ENCODE results near the gene CARNS1. TPM values are rescaled to one million over a fixed set of nuclear protein-coding genes. Genes with fewer than 3 reads are reported as not detected.

Gene CARNS1
- total RNA-seq, 1 donor from 2014 or later: 0.23 TPM

- H3K4me1 Mint-ChIP-seq (ENCODE audit: low read depth, unreplicated experiment): peaks cover 50% of the 10 kb centered on the region
- H3K4me3 Mint-ChIP-seq (ENCODE audit: unreplicated experiment): no peak overlapping the region
- H3K27me3 Mint-ChIP-seq (ENCODE audit: low read depth, unreplicated experiment): no peaks in the 10 kb centered on the region
Measured at GRCh38 chr11:67368621-67369020, 46.9 kb upstream of the CARNS1 start.

DNA sequence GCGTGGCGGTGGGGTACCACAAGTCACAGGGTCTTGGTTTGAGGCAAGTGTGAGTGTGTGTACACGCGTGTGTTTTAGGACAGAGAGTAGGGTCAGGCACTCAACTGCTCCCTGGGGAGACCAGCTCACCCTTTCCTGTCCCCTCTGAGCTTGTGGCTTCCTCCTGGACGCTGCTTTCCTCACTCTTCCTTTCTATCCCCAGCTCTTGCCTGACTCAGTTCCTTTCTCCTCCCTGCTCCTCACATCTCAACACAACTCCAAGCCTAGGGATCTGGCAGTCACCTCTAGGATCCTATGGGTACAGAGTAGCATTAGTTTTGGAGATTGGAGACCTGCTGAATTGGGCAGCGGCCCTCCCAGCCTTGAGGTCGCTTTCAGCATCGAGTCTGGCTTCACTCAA is 46.2 kb upstream of the CARNS1 start:
- Histone ChIP-seq H3K27me3 (ENCODE audit: insufficient read depth, low read length) (no peaks in the 10 kb centered on the region), H3K79me2 (ENCODE audit: insufficient read depth, low read length) (peaks cover 86% of the 10 kb centered on the region), H4K20me1 (ENCODE audit: insufficient read depth, low read length) (peaks cover 80% of the 10 kb centered on the region), H3K4me3 (ENCODE audit: insufficient read depth, low read depth, low read length) (no peak overlapping the region), H3K9ac (ENCODE audit: low read length) (peak overlapping the region; percentile 75), H3K9me3 (ENCODE audit: insufficient read depth, low read depth, low read length) (no peaks in the 10 kb centered on the region), H3K4me1 (ENCODE audit: insufficient read depth, low read length) (peaks cover 62% of the 10 kb centered on the region), H2AFZ (ENCODE audit: low read depth, low read length) (no peak overlapping the region), H3K27ac (ENCODE audit: low read depth, low read length) (peak overlapping the region; percentile 67), H3K4me2 (ENCODE audit: low read length) (peak overlapping the region; percentile 93), H3K36me3 (ENCODE audit: insufficient read depth, low read length) (peaks cover 14% of the 10 kb centered on the region)
- Mint-ChIP-seq H3K4me1 (ENCODE audit: low read depth, unreplicated experiment) (peaks cover 51% of the 10 kb centered on the region), H3K27me3 (ENCODE audit: low read depth, unreplicated experiment) (no peaks in the 10 kb centered on the region), H3K36me3 (ENCODE audit: low read depth, unreplicated experiment) (peaks cover 14% of the 10 kb centered on the region), H3K4me3 (ENCODE audit: unreplicated experiment) (peak overlapping the region; percentile 78), H3K9me3 (ENCODE audit: unreplicated experiment) (no peaks in the 10 kb centered on the region), H3K27ac (ENCODE audit: unreplicated experiment) (peak overlapping the region; percentile 92)
- FAIRE-seq: no peak
- no peak for DNase-seq (ENCODE audit: low read depth)
- TF ChIP-seq CTCF (IDR thresholded peaks at IDR 0.05; ENCODE audit: insufficient read depth, low read depth, low read length) (no peak), EZH2 (IDR thresholded peaks at IDR 0.05; ENCODE audit: insufficient read depth, low read length) (no peak)

More at GRCh38 chr11:67368621-67369020, 46.9 kb upstream of the CARNS1 start:
- H3K36me3 ChIP-seq (ENCODE audit: insufficient read depth, low read length): peaks cover 14% of the 10 kb centered on the region
- H3K9me3 Mint-ChIP-seq (ENCODE audit: unreplicated experiment): no peaks in the 10 kb centered on the region
- H3K4me3 ChIP-seq (ENCODE audit: insufficient read depth, low read depth, low read length): no peak overlapping the region
- H3K27ac Mint-ChIP-seq (ENCODE audit: unreplicated experiment): no peak overlapping the region
- H3K9ac ChIP-seq (ENCODE audit: low read length): no peak overlapping the region
- no peak overlapping the region for H3K27ac ChIP-seq (ENCODE audit: low read depth, low read length)
- no peak overlapping the region for H2AFZ ChIP-seq (ENCODE audit: low read depth, low read length)
- no peak for TF ChIP-seq EZH2 (IDR thresholded peaks at IDR 0.05; ENCODE audit: insufficient read depth, low read length)
- TF ChIP-seq CTCF (IDR thresholded peaks at IDR 0.05; ENCODE audit: insufficient read depth, low read depth, low read length): no peak
- H3K36me3 Mint-ChIP-seq (ENCODE audit: low read depth, unreplicated experiment): peaks cover 17% of the 10 kb centered on the region
- FAIRE-seq (no peak), DNase-seq (ENCODE audit: low read depth) (no peak)
- peaks cover 60% of the 10 kb centered on the region for H3K4me1 ChIP-seq (ENCODE audit: insufficient read depth, low read length)
- H3K4me2 ChIP-seq (ENCODE audit: low read length): peak overlapping the region; percentile 93
- H4K20me1 ChIP-seq (ENCODE audit: insufficient read depth, low read length): peaks cover 82% of the 10 kb centered on the region
- no peaks in the 10 kb centered on the region for H3K9me3 ChIP-seq (ENCODE audit: insufficient read depth, low read depth, low read length)
- no peaks in the 10 kb centered on the region for H3K27me3 ChIP-seq (ENCODE audit: insufficient read depth, low read length)
- peaks cover 87% of the 10 kb centered on the region for H3K79me2 ChIP-seq (ENCODE audit: insufficient read depth, low read length)

DNA sequence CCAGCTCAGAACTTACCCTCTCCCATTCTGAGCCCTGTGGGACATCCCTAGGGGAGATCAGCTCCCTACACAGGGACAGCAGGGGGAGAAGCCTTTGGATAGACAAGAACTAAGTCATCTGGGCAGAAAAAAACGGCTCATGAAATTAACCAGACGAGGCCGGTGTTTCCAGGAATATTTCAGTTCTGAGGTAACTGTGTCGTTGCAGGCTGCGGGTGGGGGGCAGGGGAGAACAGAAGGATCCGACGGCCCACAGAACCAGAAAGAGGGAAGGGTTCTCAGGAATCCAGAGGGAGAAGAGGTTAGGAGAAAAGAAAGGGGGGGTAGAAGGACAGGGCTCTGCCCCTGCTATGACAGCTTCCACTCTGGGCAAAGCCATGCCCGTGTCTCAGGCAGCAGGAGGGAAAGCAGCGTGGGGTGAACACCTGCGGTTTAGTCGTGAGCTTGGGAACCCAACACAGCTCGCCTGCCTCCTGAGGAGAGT is 45.6 kb upstream of the CARNS1 start:
- H3K4me1 Mint-ChIP-seq (ENCODE audit: low read depth, unreplicated experiment): peaks cover 54% of the 10 kb centered on the region

More for the DNA sequence above, 45.6 kb upstream of the CARNS1 start:
- DNase-seq (ENCODE audit: low read depth): no peak
- Histone ChIP-seq H2AFZ (ENCODE audit: low read depth, low read length) (no peak overlapping the region), H3K79me2 (ENCODE audit: insufficient read depth, low read length) (peaks cover 81% of the 10 kb centered on the region), H3K9me3 (ENCODE audit: insufficient read depth, low read depth, low read length) (no peaks in the 10 kb centered on the region), H3K36me3 (ENCODE audit: insufficient read depth, low read length) (peaks cover 9% of the 10 kb centered on the region), H3K27ac (ENCODE audit: low read depth, low read length) (peak overlapping the region; percentile 67), H3K9ac (ENCODE audit: low read length) (peak overlapping the region; percentile 75), H3K4me2 (ENCODE audit: low read length) (peak overlapping the region; percentile 93), H3K4me3 (ENCODE audit: insufficient read depth, low read depth, low read length) (peak overlapping the region; percentile 40), H3K4me1 (ENCODE audit: insufficient read depth, low read length) (peaks cover 68% of the 10 kb centered on the region), H3K27me3 (ENCODE audit: insufficient read depth, low read length) (no peaks in the 10 kb centered on the region), H4K20me1 (ENCODE audit: insufficient read depth, low read length) (peaks cover 74% of the 10 kb centered on the region)
- no peak for TF ChIP-seq EZH2 (IDR thresholded peaks at IDR 0.05; ENCODE audit: insufficient read depth, low read length)
- no peak for TF ChIP-seq CTCF (IDR thresholded peaks at IDR 0.05; ENCODE audit: insufficient read depth, low read depth, low read length)
- H3K4me3 Mint-ChIP-seq (ENCODE audit: unreplicated experiment): peak overlapping the region; percentile 78
- no peaks in the 10 kb centered on the region for H3K9me3 Mint-ChIP-seq (ENCODE audit: unreplicated experiment)
- H3K27me3 Mint-ChIP-seq (ENCODE audit: low read depth, unreplicated experiment): no peaks in the 10 kb centered on the region
- peak overlapping the region; percentile 92 for H3K27ac Mint-ChIP-seq (ENCODE audit: unreplicated experiment)
- FAIRE-seq: no peak
- H3K36me3 Mint-ChIP-seq (ENCODE audit: low read depth, unreplicated experiment): peaks cover 11% of the 10 kb centered on the region

Measured in astrocyte (in vitro differentiated cells and primary cell).